Suppressor macrophage treated with lipopolysaccharide for 1 hour (primary cell): ENCODE results near the gene PLB1.
"Not testable (repeated sequence)": the region's sequence is repeated elsewhere in the genome, so short reads cannot be mapped to it uniquely, and the experiment has no call there.

Experiments used
- DNase-seq, 3 donors: peaks; one replicate each; pipeline ENCODE4 v3.0.0-alpha.2; 2020 to 2022

PLB1 gene

GRCh38 chr2:28534817-28535216 lies 39.0 kb downstream of the PLB1 start:
- no peak for DNase-seq

- DNase-seq: no peak
These were observed 42.3 kb downstream of the PLB1 start for GRCh38 chr2:28538134-28538533.

DNA sequence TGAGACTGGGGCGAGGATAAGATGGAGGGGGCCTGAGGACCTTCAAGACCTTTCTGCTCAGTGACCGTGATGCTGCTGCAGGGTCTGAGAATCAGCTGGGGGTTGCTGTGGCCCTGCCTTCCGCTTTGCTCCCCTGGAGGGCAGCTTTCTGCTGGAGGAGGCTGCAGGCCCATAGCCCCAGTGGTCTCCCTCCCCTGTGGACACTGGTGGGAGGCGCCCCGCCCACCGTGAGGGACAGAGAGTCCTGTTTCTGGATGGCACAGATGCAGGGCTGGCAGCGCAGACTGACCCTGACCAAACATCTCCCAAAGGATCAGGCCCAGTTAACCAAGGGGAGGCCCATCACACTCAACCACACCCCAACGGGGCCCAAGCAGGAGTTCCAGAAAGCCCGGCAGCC lies 42.8 kb downstream of the PLB1 start:
- DNase-seq: no peak

- no peak for DNase-seq
These were observed 43.3 kb downstream of the PLB1 start for GRCh38 chr2:28539118-28539541.

- no peak for DNase-seq
These were observed 47.6 kb downstream of the PLB1 start for GRCh38 chr2:28543316-28544035.

DNA sequence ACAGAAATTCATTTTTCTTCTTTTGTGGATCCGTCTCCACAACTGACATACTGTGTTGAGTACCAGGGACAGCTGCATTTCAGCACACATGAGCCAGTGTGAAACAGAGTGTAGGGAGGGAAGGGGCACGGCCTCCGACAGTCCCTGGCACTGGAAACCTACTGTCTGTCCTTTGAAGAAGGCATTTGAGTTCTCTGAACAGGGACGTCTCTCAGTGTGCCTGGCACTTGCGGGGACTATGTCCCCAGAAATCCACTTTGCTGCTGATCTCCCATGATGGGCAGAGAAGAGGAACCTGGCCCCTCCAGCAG lies 48.1 kb downstream of the PLB1 start:
- no peak for DNase-seq

DNA sequence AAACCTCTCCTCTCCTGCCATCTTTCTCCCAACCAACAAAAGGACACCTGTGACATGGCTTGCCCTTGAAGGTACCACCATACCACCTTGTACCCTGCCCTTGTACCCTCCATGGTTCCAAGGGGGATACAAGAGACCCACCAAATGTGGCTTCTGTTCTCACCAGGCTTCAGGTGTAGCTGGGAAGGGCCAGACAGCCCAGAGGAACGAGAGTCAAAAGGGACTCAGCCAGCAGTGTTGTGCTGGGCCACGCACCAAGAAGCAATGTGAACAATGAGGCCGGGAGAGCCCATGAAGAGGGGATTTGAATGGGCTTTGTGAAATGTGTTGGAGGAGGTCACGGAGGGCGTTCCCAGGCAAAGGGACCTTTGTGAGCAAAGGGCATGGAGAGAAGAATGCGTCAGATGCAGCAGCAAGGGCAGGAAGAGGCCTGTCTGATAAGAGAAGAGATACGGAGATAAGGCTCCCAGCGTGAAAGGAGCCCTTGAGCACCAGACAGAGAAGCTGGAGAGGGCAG lies 48.6 kb downstream of the PLB1 start:
- DNase-seq: no peak

GRCh38 chr2:28544922-28545589 lies 49.2 kb downstream of the PLB1 start:
- peak in 1 of 3 donors; percentile 36 for DNase-seq

DNA sequence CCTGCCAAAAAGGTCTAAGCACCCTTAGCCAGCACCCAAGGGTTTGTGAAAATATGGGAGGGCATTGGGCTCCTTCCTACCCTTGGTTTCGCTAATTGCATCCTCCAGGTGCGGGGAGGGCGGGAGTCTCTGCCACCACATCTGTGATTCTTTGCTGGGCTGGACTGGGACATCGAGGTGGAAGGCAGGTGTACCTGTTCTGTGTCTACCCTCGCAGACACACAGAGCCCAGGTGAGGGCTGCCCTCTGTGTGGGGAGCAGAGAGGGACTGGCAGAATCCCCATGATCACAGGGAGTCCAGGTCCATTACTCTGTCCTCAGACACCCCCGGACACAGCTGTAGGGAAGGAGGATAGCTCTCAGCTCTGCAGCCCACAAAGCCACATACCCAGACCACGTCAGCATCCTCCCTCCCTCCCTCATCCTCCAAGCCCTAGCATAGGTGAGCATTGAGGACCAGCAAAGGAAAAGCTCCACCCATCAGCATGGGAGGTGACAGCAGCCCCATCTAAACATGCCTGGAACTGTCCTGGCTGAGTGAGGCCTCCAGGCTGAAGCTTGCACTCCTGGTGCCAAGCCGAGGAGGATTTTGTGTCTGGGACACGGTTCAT lies 49.8 kb downstream of the PLB1 start:
- DNase-seq: no peak

GRCh38 chr2:28546242-28546641 lies 50.4 kb downstream of the PLB1 start:
- DNase-seq: peak in 2 of 3 donors; percentile 39 to 66

DNA sequence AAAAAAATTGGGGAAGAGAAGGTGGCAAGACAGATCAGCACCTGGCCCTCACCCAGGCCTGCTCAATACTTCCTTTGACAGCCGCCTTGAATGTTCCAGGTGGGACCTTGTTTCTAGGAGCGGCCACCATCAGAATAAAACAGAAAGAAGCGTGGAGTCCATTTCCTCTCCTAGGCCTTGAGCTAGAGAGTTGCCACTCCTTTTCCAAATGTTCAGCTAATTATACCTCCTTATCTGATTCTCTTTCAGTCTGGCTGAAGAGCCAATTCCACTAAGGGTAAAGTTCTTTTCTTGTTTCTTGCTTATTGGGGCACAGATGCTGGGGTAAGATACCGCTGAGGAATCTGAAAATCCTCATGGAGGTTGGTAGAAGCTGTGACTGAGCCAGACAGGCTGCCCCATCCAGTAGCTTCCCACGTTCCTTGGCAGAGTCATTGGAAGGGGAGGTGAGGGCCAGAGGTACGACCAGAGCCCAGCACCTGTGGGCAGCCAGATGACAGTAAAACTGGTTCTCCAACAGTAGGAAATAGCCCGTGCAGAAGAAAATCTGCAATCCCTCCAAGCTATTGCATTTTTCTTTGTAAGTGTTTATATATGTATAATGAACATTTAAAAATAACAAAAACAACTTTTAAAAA lies 51.5 kb downstream of the PLB1 start:
- no peak for DNase-seq

GRCh38 chr2:28547906-28548600 lies 52.2 kb downstream of the PLB1 start:
- DNase-seq: no peak

GRCh38 chr2:28550345-28550744 lies 54.5 kb downstream of the PLB1 start:
- DNase-seq: not testable (repeated sequence)

- peak; percentile 57 to 80 (median 59) for DNase-seq
These were observed 56.4 kb downstream of the PLB1 start for GRCh38 chr2:28552045-28552823.

DNA sequence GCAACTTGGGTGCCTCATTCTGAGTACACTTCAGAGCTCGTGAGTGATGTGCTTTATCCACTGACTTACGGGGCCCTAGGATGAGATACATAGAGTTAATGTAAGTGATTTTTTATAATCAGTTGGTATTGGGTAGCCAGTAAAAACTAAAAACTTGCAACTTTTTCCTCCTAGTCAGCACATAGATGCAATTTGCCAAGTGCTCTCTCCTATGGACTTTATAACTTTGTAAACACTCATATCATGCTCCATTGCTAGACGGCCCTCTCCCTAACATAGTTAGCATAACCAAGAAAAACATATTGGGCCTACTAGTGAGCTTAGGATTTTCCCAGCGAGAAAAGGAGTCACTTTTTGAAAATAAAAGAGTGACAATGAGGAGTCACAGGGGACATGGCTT lies 60.4 kb downstream of the PLB1 start:
- no peak for DNase-seq

GRCh38 chr2:28557389-28558131 lies 61.7 kb downstream of the PLB1 start:
- DNase-seq: no peak

- DNase-seq: no peak
These were observed 62.4 kb downstream of the PLB1 start for GRCh38 chr2:28558158-28558820.

- DNase-seq: no peak
These were observed 63.1 kb downstream of the PLB1 start for GRCh38 chr2:28558918-28559317.

GRCh38 chr2:28563869-28564268 lies 68.0 kb downstream of the PLB1 start:
- no peak for DNase-seq

DNA sequence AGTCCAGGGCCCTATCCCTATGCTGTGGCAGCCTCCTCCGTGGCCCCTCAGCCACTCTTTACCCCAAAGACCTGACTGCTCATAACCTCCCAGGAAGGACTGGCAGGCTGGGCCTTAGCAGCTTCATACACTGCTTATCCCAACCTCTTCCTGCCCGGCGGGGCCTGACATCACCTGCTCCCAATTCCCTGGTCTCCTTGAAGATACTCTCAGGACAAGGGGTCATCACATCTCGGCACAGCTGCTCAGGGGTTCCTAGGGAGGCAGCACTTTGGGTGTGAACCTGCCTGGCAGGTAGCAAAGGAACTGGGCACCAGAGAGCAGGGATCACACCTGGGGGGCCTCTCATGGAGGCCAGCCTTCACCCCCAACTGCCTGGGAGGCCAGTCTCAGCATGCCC lies 68.5 kb downstream of the PLB1 start:
- no peak for DNase-seq

GRCh38 chr2:28565033-28565432 lies 69.2 kb downstream of the PLB1 start:
- no peak for DNase-seq
